ENCODE data around the gene HAO2.

GRCh38 chr1:119404736-119405135, 36.2 kb downstream of the HAO2 start:
- TF ChIP-seq ZNF274 (IDR thresholded peaks at IDR 0.05; ENCODE audit: low read depth, low read length) (no peak), YY1 (IDR thresholded peaks at IDR 0.05; ENCODE audit: insufficient read depth, insufficient read length) (no peak), SUZ12 (IDR thresholded peaks at IDR 0.05; ENCODE audit: extremely low read depth, insufficient read depth, insufficient read length) (no peak)
